GM10248 (cell line): Measurements from ENCODE around the gene ANKRD55.

ENCODE experiments used
- CTCF ChIA-PET: fragments of 300-600 bp; sonication (Branson Sonifier 250); formaldehyde crosslinking; extraction: SDS; loops from one replicate; lab custom pipeline; 2021; ENCODE audit warnings: antibody characterized with exemption; lab: Yijun Ruan, JAX
- POLR2A ChIA-PET: fragments of 350-650 bp; sonication (Branson Sonifier 250); formaldehyde crosslinking; extraction: SDS; loops from one replicate; lab custom pipeline; 2020; ENCODE audit warnings: antibody characterized with exemption; lab: Yijun Ruan, JAX
- DNase-seq: peaks from one replicate; pipeline ENCODE4 v3.0.0; 2012; ENCODE audit errors: extremely low spot score
- TF ChIP-seq, protein P1 (sequence below): IDR thresholded peaks from 2 replicates; pipeline ENCODE4 v1.5.1; 2012; ENCODE audit warnings: mild to moderate bottlenecking, low read depth; ENCODE audit errors: extremely low read depth, missing control alignments, control extremely low read depth

The ANKRD55 gene

DNA sequence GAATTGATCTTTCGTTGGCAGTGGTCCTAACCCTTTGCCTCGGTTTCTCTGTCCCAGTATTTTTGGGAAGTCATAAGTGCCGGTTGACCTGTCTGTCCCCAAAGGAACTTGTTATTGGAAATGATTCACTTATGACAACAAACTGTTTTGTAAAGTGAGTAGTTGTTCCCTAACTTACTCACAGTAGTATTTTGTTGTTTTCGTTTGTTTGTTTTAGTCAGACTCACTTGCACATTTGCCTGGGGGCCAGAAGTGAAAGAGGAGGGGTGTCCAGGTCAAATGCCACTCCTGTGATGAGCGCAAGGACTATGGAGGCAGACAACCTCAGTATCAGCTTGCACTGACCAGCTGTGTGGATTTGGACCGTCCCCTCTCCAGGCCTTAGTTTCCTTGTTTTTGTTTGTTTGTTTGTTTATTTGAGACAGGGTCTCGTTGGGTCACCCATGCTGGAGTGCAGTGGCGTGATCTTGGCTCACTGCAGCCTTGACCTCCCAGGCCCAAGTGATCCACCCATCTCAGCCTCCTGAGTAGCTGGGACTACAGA is 47.3 kb downstream of the ANKRD55 start:
- DNase-seq = no peak
- ChIA-PET POLR2A (no interaction called here), CTCF (interaction anchor here (1.6 kb wide), 1 partner anchor 14 kb away, joined by 5 read pairs; no protein-coding TSS in a partner anchor)
- TF ChIP-seq, protein P1, sequence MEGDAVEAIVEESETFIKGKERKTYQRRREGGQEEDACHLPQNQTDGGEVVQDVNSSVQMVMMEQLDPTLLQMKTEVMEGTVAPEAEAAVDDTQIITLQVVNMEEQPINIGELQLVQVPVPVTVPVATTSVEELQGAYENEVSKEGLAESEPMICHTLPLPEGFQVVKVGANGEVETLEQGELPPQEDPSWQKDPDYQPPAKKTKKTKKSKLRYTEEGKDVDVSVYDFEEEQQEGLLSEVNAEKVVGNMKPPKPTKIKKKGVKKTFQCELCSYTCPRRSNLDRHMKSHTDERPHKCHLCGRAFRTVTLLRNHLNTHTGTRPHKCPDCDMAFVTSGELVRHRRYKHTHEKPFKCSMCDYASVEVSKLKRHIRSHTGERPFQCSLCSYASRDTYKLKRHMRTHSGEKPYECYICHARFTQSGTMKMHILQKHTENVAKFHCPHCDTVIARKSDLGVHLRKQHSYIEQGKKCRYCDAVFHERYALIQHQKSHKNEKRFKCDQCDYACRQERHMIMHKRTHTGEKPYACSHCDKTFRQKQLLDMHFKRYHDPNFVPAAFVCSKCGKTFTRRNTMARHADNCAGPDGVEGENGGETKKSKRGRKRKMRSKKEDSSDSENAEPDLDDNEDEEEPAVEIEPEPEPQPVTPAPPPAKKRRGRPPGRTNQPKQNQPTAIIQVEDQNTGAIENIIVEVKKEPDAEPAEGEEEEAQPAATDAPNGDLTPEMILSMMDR = no peak

DNA sequence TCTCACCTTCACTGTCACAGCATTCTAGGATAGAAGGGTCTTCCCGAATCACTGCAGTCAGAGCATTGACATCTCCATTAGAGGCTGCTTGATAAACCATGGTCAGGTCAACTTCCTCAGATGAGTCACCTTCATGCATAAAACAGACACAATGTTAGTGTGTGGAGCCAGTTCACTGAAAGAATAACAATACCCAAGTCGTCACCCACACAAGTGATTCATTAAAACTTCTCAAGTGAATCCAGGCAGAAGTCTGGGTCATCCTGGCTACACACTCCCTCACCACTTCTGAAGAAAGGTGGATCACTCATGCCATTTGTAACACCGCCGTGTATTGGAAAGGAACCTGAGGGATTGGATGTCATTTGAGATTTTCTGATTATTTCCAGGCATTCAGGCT is 49.6 kb downstream of the ANKRD55 start:
- TF ChIP-seq, protein P1 = no peak
- ChIA-PET CTCF (no interaction called here), POLR2A (no interaction called here)
- no peak for DNase-seq

DNA sequence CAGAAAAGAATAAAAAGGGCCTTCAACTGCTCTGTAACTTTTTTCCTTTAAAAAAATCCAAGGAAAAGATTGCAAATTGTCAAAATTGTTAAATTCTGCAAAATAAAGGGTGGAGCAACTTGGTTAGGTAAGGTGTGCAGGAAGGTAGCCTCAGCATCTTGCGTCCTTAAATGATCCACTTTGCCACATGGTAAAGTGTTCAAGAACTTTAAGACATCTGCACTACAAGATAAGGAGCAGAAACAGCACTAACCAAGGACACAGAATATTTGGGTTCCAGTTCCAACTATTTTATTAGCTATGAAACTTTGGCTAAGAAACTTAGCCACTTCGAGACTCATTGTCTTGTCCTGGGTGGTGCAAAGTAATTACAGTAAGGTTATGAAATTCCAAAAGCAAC is 53.7 kb downstream of the ANKRD55 start:
- CTCF ChIA-PET = interaction anchor here (1.1 to 1.5 kb wide), 3 partner anchors 9 to 21 kb away, joined by 3 to 7 read pairs (median 4); no protein-coding TSS in a partner anchor
- no peak for DNase-seq
- POLR2A ChIA-PET = no interaction called here
- TF ChIP-seq, protein P1 = no peak

DNA sequence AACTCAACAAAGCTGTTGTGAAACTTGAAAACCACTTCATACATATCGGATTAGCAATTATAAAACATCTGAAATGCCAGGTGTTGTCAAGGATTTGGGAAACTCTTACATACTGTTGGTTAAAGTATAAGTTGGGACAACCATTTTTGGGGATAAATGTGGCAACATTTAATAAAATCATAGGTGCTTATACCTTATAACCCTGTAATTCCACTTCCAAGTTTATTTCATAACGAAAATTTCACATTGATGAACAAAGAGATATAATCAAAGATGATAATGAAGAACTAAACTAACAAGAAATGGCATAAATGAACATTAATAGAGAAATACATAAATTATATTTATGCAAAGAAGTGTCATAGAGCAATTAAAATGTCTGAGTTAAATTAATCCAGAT is 54.3 kb downstream of the ANKRD55 start:
- DNase-seq = no peak
- ChIA-PET POLR2A (no interaction called here), CTCF (interaction anchor here (1.1 to 1.5 kb wide), 2 partner anchors 15 to 22 kb away, joined by 3 to 7 read pairs; no protein-coding TSS in a partner anchor)
- TF ChIP-seq, protein P1 = no peak

DNA sequence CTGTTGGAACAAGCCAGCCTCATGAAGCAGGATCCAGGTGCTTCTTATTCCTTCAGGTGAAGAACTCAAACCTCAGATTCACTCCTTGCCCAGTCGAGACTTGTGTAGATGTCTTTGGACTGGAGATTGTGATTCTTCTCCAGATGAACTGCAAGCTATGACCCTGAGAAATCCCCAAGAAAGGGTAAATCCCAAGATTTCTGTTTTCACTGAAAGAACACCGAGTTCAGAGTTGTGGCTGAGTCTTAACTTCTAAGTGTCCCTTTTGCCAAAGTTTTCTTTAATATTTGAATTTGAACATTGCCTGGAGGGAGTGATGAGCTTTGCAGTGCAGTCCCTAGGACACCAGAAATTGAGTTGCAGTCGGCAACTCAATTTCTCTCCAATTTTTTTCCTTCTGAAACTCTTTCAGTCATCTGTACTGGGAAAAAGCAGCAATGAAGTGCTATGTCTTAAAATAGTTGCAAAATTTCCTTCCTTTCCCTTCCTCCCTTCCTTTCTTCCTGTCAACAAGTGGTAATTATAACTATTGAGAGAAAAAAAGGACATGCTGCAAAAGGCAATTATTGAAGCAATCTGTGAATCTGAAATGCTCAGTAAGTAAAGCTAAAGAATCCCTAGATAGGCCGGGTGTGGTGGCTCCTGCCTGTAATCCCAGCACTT is 56.1 kb downstream of the ANKRD55 start:
- ChIA-PET POLR2A (no interaction called here), CTCF (interaction anchor here (0.9 to 1.4 kb wide), 3 partner anchors 19 to 106 kb away, joined by 3 read pairs; no protein-coding TSS in a partner anchor)
- TF ChIP-seq, protein P1 = no peak
- no peak for DNase-seq

DNA sequence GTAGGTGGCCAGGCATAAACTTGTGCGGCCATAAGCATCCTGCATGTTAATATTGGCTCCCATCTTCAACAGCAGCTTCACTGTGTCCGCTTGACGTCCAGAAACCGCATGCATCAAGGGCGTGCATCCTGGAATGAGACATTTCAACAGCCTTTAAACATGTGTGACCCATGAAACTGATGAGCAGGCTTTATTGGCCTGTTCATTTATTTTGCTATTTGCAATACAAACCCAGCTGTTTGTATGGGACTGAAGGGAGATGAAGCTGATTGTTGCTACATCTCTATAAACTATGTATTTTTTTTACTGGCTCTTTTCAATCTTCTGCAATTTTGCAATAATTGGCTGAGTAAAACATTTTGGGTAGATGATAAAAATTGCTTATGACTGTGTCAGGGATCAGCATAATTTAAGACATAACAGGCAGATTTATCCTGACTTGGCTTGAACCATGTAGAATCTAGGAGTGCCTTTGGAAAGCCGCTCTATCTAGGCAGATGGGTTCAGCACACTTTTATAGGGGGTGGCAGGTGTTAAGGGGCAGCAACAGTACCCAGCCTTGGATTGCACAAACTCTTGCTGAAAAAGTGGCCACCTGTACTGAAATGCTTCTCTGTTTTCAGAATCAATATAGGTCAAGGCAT is 56.9 kb downstream of the ANKRD55 start:
- no peak for DNase-seq
- TF ChIP-seq, protein P1 = no peak
- POLR2A ChIA-PET = no interaction called here
- CTCF ChIA-PET = interaction anchor here (0.9 to 1.4 kb wide), 2 partner anchors 19 to 106 kb away, joined by 3 read pairs; no protein-coding TSS in a partner anchor
